ENCODE results near the gene CLDN4.
"Not testable (repeated sequence)": the region's sequence is repeated elsewhere in the genome, so short reads cannot be mapped to it uniquely, and the experiment has no call there.

- TF ChIP-seq TAF1, POLR2A, POLR2AphosphoS5, SPI1, POU2F2 (IDR thresholded peaks at IDR 0.05; ENCODE audit: low read depth, low read length): not testable (repeated sequence)
Observed at GRCh38 chr7:73795188-73795587, 35.6 kb upstream of the CLDN4 start.
